NCI-H2107 treated with DMSO at 0.1 percent for 48 hours (cell line): ENCODE measurements around the gene PFKP.
"Not testable (repeated sequence)": the region's sequence is repeated elsewhere in the genome, so short reads cannot be mapped to it uniquely, and the experiment has no call there.

Experiments
- DNase-seq: peaks from one replicate; lab custom pipeline; 2025; ENCODE audit not compliant: unreplicated experiment; lab: John Stamatoyannopoulos, UW

The PFKP gene

GRCh38 chr10:3046981-3047547 lies 20.3 kb upstream of the PFKP start:
- no peak for DNase-seq

- DNase-seq: no peak
These were observed 19.8 kb upstream of the PFKP start for GRCh38 chr10:3047596-3047995.

GRCh38 chr10:3048119-3049019 lies 19.0 kb upstream of the PFKP start:
- DNase-seq: no peak

- DNase-seq: no peak
These were observed 15.7 kb upstream of the PFKP start for GRCh38 chr10:3051692-3052091.

DNA sequence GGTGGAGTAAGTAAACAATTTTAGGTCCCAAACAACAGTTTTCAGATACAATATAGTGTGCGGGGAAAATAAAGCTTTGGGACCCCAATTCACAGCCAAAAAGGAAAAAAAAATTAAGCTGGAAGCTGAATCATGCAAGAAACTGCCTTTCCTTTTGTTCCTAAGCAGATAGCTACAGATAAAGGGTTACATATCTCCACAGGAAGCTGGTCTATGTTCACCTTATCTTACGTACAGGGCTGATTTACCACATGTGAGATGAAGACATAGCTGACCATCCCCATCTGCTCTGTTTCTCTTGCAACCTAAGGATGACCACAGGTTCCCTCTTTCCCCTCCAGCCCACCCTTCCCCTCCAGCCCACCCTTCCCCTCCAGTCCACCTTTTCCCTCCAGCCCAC lies 14.2 kb upstream of the PFKP start:
- no peak for DNase-seq

DNA sequence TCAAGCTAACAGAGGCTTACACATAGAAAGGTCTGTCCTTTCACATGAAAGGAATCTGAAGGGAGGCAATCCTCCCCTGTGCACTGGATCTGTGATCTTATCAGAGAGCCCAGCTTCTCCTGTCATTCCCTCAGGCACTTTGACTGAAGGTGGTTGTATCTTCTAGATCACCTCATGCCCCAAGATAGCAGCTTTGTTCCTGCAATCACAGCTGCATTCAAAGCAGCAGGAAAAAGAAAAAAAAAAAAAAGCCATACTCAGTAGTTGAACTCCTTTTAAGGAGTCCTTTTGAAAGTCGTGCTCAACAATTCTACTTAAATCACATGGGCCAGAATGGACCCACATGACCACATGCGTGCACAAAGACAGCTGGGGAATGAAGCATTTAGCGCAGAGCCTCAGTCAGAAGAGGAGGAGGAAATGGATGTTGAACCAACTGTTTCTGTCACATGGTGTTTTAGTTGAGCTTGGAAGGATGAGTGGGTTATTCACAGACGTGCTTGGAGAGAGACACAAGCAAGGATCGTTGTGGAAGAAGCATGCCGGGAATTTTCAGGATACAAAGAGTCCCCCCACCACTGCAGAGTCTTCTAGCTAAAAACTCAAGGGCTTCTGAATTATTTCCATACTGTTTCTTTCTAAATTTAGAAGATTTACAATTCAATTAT lies 13.0 kb upstream of the PFKP start:
- no peak for DNase-seq

DNA sequence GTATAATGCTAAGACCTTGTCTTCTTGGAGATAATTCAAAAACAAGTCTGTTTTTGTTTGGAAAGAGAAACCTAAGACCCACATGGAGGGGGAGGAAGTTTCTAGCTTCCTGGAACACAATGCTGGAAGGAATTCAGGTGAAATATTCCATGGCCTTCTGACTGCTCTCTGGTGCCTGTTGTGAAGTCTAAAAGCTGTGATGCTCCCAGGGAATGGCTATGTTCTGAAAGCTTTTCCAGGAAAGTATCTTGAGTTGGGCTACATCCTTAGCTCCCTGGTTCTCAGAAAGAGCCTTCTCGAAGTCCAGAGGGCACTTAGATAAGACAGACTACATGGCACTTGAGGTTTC lies 12.5 kb upstream of the PFKP start:
- no peak for DNase-seq

- no peak for DNase-seq
These were observed 10.9 kb upstream of the PFKP start for GRCh38 chr10:3056280-3057037.

DNA sequence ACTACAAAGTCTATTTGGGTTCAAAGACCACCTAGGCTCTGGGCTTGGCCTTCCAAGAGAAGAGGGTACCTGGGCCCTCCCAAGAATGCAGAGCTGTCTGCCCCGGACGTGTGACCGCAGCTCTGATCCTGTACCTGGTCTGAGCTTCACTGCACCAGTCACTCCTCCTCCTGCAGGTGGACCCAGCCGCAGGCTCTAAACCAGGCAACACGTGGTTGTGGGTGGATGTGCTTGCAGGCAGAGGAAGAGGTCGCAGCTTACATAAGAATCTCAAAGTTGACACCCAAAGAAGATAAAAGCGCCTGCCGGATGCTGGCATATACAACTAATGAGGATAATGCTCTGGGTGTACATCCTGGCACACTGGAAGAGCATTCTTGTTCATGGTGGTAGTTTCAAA lies 9.4 kb upstream of the PFKP start:
- DNase-seq: no peak

- no peak for DNase-seq
These were observed 7.4 kb upstream of the PFKP start for GRCh38 chr10:3059974-3060373.

GRCh38 chr10:3060481-3060889 lies 6.9 kb upstream of the PFKP start:
- no peak for DNase-seq

DNA sequence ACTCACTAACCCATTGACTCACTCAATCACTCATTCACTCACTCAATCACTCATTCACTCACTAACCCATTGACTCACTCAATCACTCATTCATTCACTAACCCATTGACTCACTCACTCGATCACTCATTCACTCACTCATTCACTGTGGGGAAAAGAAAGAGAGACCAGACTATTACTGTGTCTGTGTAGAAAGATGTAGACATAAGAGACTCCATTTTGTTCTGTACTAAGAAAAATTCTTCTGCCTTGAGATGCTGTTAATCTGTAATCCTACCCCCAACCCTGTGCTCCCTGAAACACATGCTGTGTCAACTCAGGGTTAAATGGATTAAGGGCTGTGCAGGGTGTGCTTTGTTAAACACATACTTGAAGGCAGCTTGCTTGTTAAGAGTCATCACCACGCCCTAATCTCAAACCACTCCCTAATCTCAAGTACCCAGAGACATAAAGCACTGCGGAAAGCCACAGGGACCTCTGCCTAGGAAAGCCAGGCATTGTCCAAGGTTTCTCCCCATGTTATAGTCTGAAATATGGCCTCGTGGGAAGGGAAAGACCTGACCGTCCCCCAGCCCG lies 5.9 kb upstream of the PFKP start:
- not testable (repeated sequence) for DNase-seq

GRCh38 chr10:3062502-3063186 lies 4.7 kb upstream of the PFKP start:
- no peak for DNase-seq

DNA sequence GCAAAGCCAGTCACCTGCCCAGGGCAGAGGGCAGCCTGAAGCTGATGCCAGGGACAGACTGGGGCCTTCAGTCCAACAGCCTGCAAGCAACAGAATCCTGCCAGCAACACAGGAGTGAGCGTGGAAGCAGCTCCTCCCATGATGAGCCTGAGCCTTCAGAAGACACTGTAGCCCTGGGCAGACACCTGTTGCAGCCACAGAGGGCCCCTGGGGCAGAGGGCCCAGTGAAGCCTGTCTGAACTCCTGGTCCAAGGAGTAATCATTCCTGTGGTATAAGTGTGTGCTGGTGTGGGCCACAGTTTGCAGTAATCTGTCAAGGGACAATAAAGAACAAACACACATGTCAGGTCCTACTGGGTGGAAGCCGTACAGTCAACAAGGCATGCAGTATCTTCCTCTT lies 2.9 kb upstream of the PFKP start:
- DNase-seq: no peak

GRCh38 chr10:3065622-3066021 lies 1.7 kb upstream of the PFKP start:
- DNase-seq: no peak

GRCh38 chr10:3066317-3067117 lies 831 bp upstream of the PFKP start:
- DNase-seq: no peak

DNA sequence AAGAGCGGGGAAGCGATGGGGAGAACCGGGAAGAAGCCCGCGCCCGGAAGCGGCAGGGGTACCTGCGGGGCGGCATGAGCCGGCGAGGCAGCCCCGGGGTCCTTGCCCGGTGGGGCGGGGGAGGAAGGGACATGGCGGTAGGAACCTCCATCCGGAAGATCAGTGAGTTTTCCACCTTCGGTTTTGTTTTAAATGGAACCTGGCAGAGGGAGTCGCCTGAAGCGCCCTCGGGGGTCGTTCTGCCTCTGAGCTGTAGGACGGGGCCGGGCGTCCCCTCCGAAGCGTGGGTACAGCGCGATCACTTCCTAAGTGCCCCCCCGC lies 471 bp downstream of the PFKP start:
- no peak for DNase-seq

DNA sequence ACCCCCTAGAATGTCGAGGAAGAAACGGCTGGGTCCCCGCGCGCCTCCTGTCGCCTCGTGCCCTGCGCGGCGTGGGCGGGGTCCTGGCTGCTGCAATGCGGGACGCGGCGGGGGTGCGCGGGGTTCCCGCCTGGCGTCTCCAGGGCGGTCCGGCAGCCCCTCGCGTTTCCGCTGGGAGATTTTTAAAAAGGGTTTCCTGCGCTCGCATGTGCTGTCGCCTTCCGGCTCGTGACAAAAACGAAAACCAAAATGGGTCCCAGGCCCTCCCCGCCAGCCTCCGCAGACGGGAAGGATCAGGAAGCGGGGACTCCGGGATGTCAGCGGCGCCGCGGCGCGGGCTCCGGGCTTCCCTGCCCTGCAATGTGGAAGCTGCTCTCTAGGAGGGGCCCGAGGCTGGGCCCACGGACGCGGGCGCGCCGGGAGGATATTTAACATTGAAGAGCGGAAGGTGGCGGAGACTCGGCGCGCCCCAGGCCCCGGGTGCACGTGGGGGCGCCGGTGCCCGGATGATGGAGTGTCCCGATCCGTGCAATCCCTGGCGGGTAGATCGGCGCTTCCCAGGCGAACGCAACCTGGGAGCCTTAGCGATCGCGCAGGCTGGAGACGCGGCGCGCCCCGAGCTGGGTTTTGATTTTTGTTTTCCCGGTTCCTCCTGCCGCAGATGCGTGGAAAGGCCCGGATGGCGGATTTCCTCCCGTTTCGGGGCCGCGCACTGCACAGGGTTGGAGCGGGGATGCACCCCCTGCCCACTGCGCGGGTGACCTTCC lies 1.0 kb downstream of the PFKP start:
- DNase-seq: peak; percentile 29
